Parathyroid adenoma (tissue), 2 donors: Measurements from ENCODE around the gene MAGI1.

Experiments
- H2AFZ ChIP-seq: fragments of 300-600 bp; sonication (generic); one replicate; pipeline ENCODE4 v1.7.0; 2017; ENCODE audit warnings: antibody characterized with exemption, mild to moderate bottlenecking
- H3K27ac ChIP-seq: fragments of 300-600 bp; sonication (generic); one replicate; pipeline ENCODE4 v1.7.0; 2017
- H3K27me3 ChIP-seq: fragments of 300-600 bp; sonication (generic); one replicate; pipeline ENCODE4 v1.7.0; 2017; ENCODE audit warnings: low read length; ENCODE audit not compliant: control insufficient read depth, insufficient read depth
- H3K36me3 ChIP-seq: fragments of 300-600 bp; sonication (generic); one replicate; pipeline ENCODE4 v1.7.0; 2017; ENCODE audit warnings: low read length; ENCODE audit not compliant: control insufficient read depth, insufficient read depth
- H3K4me1 ChIP-seq: fragments of 300-600 bp; sonication (generic); one replicate; pipeline ENCODE4 v1.7.0; 2017; ENCODE audit warnings: control low read depth
- H3K4me2 ChIP-seq: fragments of 300-600 bp; sonication (generic); one replicate; pipeline ENCODE4 v1.7.0; 2017; ENCODE audit warnings: low read length
- H3K4me3 ChIP-seq: fragments of 300-600 bp; sonication (generic); one replicate; pipeline ENCODE4 v1.7.0; 2017; ENCODE audit warnings: low read depth, low read length
- H3K79me2 ChIP-seq: fragments of 300-600 bp; sonication (generic); one replicate; pipeline ENCODE4 v1.7.0; 2017; ENCODE audit warnings: control low read depth
- H3K9ac ChIP-seq: fragments of 300-600 bp; sonication (generic); one replicate; pipeline ENCODE4 v1.7.0; 2017; ENCODE audit warnings: mild to moderate bottlenecking
- H3K9me3 ChIP-seq: fragments of 300-600 bp; sonication (generic); one replicate; pipeline ENCODE4 v1.7.0; 2017; ENCODE audit warnings: low read length; ENCODE audit not compliant: control insufficient read depth
- TF ChIP-seq, protein P1 (sequence below): fragments of 300-600 bp; sonication (generic); IDR thresholded peaks from one replicate; pipeline ENCODE4 v1.7.0; 2017; ENCODE audit warnings: antibody characterized with exemption, mild to moderate bottlenecking
- donor health status: primary hyperparathyroidism.

MAGI1 gene

DNA sequence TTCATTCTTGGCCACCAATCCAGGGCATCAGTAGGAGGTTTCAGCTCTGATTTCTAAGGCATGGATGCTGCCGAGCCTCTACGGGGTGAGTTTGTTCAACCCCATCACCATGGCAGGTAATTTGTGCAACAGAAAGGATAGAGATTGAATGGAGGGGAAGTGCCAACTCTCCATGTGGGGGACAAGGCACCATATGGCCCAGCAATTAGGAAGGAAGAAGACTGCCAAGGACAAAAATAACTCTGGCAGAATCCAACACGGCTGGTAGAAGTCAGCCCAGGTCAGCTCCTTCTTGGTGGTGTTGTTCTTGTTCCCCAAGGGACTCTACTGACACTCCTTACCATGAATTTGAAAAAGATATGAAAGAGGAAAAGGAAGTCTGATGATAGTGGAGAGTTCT, 503.9 kb downstream of the MAGI1 start:
- Histone ChIP-seq H3K9me3 (no peaks in the 10 kb centered on the region), H3K79me2 (peaks cover 12% of the 10 kb centered on the region), H3K36me3 (no peaks in the 10 kb centered on the region), H3K27ac (no peak overlapping the region), H3K9ac (no peak overlapping the region), H3K4me3 (no peak overlapping the region), H3K4me1 (peaks cover 13% of the 10 kb centered on the region), H2AFZ (no peak overlapping the region), H3K4me2 (no peak overlapping the region), H3K27me3 (no peaks in the 10 kb centered on the region)
- TF ChIP-seq, protein P1, sequence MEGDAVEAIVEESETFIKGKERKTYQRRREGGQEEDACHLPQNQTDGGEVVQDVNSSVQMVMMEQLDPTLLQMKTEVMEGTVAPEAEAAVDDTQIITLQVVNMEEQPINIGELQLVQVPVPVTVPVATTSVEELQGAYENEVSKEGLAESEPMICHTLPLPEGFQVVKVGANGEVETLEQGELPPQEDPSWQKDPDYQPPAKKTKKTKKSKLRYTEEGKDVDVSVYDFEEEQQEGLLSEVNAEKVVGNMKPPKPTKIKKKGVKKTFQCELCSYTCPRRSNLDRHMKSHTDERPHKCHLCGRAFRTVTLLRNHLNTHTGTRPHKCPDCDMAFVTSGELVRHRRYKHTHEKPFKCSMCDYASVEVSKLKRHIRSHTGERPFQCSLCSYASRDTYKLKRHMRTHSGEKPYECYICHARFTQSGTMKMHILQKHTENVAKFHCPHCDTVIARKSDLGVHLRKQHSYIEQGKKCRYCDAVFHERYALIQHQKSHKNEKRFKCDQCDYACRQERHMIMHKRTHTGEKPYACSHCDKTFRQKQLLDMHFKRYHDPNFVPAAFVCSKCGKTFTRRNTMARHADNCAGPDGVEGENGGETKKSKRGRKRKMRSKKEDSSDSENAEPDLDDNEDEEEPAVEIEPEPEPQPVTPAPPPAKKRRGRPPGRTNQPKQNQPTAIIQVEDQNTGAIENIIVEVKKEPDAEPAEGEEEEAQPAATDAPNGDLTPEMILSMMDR = no peak

DNA sequence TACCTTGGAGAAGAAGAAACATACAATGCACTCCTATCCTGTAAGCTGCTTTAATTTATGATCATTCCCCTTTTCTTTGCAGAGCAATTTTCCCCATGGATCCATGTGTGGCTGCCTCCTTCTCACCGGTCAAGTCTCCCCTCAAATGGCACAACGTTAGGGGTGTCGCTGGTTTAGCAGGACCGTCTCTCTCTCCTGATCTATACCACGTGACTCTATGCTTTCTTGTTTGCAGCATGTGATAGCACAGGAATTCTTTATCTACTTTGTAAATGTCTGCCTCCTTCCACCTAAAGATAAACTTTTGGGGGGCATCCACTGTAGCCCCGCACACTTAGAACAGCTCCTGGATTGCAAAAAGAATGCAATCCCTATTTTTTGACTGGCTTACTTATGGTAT, 506.0 kb downstream of the MAGI1 start:
- H3K27ac ChIP-seq = no peak overlapping the region
- no peak overlapping the region for H2AFZ ChIP-seq
- TF ChIP-seq, protein P1 = no peak
- no peak overlapping the region for H3K4me2 ChIP-seq
- no peaks in the 10 kb centered on the region for H3K36me3 ChIP-seq
- H3K79me2 ChIP-seq = peaks cover 7% of the 10 kb centered on the region
- no peaks in the 10 kb centered on the region for H3K4me1 ChIP-seq
- H3K27me3 ChIP-seq = no peaks in the 10 kb centered on the region
- H3K4me3 ChIP-seq = no peak overlapping the region
- no peak overlapping the region for H3K9ac ChIP-seq
- no peaks in the 10 kb centered on the region for H3K9me3 ChIP-seq

DNA sequence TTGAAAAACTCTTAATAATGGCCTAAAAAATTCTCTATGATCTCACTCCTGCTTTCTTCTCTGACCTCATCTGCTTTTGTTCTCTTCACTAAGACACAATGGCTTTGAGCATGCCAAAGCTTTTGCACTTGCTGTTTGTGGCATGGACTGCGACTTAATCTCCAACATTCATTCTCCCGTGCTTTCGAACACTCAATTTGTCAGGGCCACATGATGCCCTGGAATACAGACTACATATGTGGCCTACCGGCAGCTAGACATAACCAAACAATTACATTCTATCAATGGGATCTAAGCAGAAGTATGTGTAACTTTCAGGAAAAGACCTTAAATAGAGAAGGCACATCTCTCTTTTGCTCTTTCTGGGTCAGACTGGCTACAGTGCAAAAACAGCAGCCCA, 506.5 kb downstream of the MAGI1 start:
- Histone ChIP-seq H3K79me2 (peaks cover 6% of the 10 kb centered on the region), H2AFZ (no peak overlapping the region), H3K9me3 (no peaks in the 10 kb centered on the region), H3K4me2 (no peak overlapping the region), H3K4me3 (no peak overlapping the region), H3K9ac (no peak overlapping the region), H3K27me3 (no peaks in the 10 kb centered on the region), H3K36me3 (no peaks in the 10 kb centered on the region), H3K4me1 (no peaks in the 10 kb centered on the region), H3K27ac (no peak overlapping the region)
- TF ChIP-seq, protein P1 = no peak

DNA sequence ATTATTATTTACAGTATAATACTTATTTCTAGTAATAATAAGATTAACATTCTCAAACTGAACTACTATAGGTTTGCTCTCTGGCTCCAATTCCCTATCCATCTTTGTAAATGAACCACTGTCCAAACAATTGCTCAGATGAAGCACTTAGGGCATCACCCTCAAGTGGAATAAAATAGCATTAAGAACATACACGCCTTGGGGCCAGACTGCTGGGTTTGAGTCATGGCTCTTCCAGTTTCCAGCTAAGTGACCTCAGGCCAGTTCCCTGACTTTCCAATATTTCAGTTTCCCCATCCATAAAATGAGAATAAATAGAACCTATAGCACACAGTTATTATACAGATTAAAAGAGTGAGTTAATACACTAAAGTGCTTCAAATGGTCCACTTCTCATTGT, 507.2 kb downstream of the MAGI1 start:
- H3K27ac ChIP-seq = no peak overlapping the region
- H3K9me3 ChIP-seq = no peaks in the 10 kb centered on the region
- peaks cover 5% of the 10 kb centered on the region for H3K79me2 ChIP-seq
- no peaks in the 10 kb centered on the region for H3K27me3 ChIP-seq
- H3K4me1 ChIP-seq = no peaks in the 10 kb centered on the region
- H3K4me3 ChIP-seq = no peak overlapping the region
- TF ChIP-seq, protein P1 = no peak
- H3K9ac ChIP-seq = no peak overlapping the region
- H3K36me3 ChIP-seq = no peaks in the 10 kb centered on the region
- H2AFZ ChIP-seq = no peak overlapping the region
- no peak overlapping the region for H3K4me2 ChIP-seq

DNA sequence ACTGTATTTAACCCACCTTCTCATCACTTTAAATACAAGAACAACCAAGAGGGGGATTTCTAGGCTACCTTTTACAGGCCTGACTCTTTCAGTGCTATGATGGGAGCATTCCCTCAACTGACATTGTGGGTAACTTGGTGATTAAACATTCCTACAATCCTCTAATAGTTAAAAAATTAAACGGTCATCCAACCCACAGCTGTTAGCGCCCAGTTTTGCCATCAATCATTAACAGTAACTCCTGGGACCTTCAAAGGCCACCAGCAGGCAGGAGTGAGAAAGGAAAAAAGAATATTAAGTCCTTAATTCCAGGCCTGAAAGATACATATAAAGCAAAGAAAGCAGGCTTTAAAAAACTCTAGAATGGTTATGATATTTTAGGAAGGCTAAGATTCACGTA, 512.1 kb downstream of the MAGI1 start:
- H3K9me3 ChIP-seq = no peaks in the 10 kb centered on the region
- no peak overlapping the region for H3K27ac ChIP-seq
- H3K4me3 ChIP-seq = no peak overlapping the region
- TF ChIP-seq, protein P1 = no peak
- H3K9ac ChIP-seq = no peak overlapping the region
- H2AFZ ChIP-seq = no peak overlapping the region
- no peak overlapping the region for H3K4me2 ChIP-seq
- no peaks in the 10 kb centered on the region for H3K27me3 ChIP-seq
- H3K36me3 ChIP-seq = no peaks in the 10 kb centered on the region
- H3K79me2 ChIP-seq = peaks cover 5% of the 10 kb centered on the region
- no peaks in the 10 kb centered on the region for H3K4me1 ChIP-seq
